PC-3 (cell line): ENCODE data around the gene RNASEL.

Source experiments
- CTCF ChIP-seq: fragments of 300-600 bp; sonication (generic); conservative IDR thresholded peaks from 2 replicates; pipeline ENCODE4 v1.5.1; 2017; ENCODE audit warnings: antibody characterized with exemption, low read depth, mild to moderate bottlenecking, low read length
- EZH2 ChIP-seq: fragments of 300-600 bp; sonication (generic); IDR thresholded peaks from one replicate; pipeline ENCODE4 v1.6.1; 2017; ENCODE audit warnings: antibody characterized with exemption, mild to moderate bottlenecking, low read length; ENCODE audit not compliant: unreplicated experiment
- EZH2phosphoT487 ChIP-seq: fragments of 300-600 bp; sonication (generic); IDR thresholded peaks from 2 replicates; pipeline ENCODE4 v1.6.1; 2018; ENCODE audit warnings: mild to moderate bottlenecking, antibody characterized with exemption, low read length, borderline replicate concordance

- TF ChIP-seq EZH2phosphoT487 (no peak), CTCF (no peak), EZH2 (no peak)
These were observed 27.6 kb downstream of the RNASEL start for GRCh38 chr1:182561456-182561855.
